HG03558 (cell line): ENCODE data around the gene GABRD.
"Not testable (repeated sequence)": the region's sequence is repeated elsewhere in the genome, so short reads cannot be mapped to it uniquely, and the experiment has no call there.

ENCODE experiments used
- ATAC-seq: cut with Tn5 transposase; IDR thresholded peaks from one replicate; pipeline ENCODE4 v1.9.1; 2021; ENCODE audit warnings: moderate number of reproducible peaks; ENCODE audit not compliant: unreplicated experiment; ENCODE audit errors: extremely low read depth

GABRD gene

GRCh38 chr1:2019172-2019543, at the start of gene GABRD:
Gene GABRD, plus strand, starts transcription at chr1:2019345. Its CDS starts 79 bp downstream, at chr1:2019424.
- no peak for ATAC-seq

- ATAC-seq = no peak
These were observed 49.6 kb upstream of the GABRD start for GRCh38 chr1:1969505-1969900.

- no peak for ATAC-seq
These were observed 49.0 kb upstream of the GABRD start for GRCh38 chr1:1969953-1970716.

GRCh38 chr1:1971017-1971416, 48.1 kb upstream of the GABRD start:
- ATAC-seq = no peak

GRCh38 chr1:1971688-1972087, 47.5 kb upstream of the GABRD start:
- no peak for ATAC-seq

GRCh38 chr1:1972976-1973715, 46.0 kb upstream of the GABRD start:
- ATAC-seq = no peak

GRCh38 chr1:1973716-1974642, 45.2 kb upstream of the GABRD start:
- ATAC-seq = no peak

GRCh38 chr1:1974834-1975233, 44.3 kb upstream of the GABRD start:
- no peak for ATAC-seq

- ATAC-seq = no peak
These were observed 43.6 kb upstream of the GABRD start for GRCh38 chr1:1975535-1975934.

GRCh38 chr1:1976031-1976430, 43.1 kb upstream of the GABRD start:
- no peak for ATAC-seq

GRCh38 chr1:1978108-1978507, 41.0 kb upstream of the GABRD start:
- ATAC-seq = no peak

GRCh38 chr1:1978690-1979481, 40.3 kb upstream of the GABRD start:
- not testable (repeated sequence) for ATAC-seq

- ATAC-seq = no peak
These were observed 39.5 kb upstream of the GABRD start for GRCh38 chr1:1979482-1980165.

GRCh38 chr1:1980467-1981141, 38.5 kb upstream of the GABRD start:
- ATAC-seq = no peak

- no peak for ATAC-seq
These were observed 38.0 kb upstream of the GABRD start for GRCh38 chr1:1981142-1981500.

GRCh38 chr1:1981631-1982327, 37.4 kb upstream of the GABRD start:
- not testable (repeated sequence) for ATAC-seq

GRCh38 chr1:1982379-1983232, 36.5 kb upstream of the GABRD start:
- no peak for ATAC-seq
